Mesenteric fat pad (tissue), 1 donor: ENCODE results near the gene GEN1. TPM values are rescaled to one million over a fixed set of nuclear protein-coding genes. Genes with fewer than 3 reads are reported as not detected.
"Not testable (repeated sequence)": the region's sequence is repeated elsewhere in the genome, so short reads cannot be mapped to it uniquely, and the experiment has no call there.

Experiments
- DNase-seq: peaks from one replicate; pipeline ENCODE4 v3.0.0-alpha.2; 2020; ENCODE audit warnings: low spot score
- total RNA-seq: library from RNA; stranded (reverse); fragmentation: NEBNext Ultra II Directional; extraction: Animal tissue kit (Norgen Biotek cat#: 25700); gene quantifications from one replicate; pipeline ENCODE4 v1.2.1, GENCODE V29; 2021
- donor health status: DM: yes; HTN: yes; CAD: no.

Gene GEN1
- total RNA-seq, 1 donor from 2014 or later, result 5.1 TPM

DNA sequence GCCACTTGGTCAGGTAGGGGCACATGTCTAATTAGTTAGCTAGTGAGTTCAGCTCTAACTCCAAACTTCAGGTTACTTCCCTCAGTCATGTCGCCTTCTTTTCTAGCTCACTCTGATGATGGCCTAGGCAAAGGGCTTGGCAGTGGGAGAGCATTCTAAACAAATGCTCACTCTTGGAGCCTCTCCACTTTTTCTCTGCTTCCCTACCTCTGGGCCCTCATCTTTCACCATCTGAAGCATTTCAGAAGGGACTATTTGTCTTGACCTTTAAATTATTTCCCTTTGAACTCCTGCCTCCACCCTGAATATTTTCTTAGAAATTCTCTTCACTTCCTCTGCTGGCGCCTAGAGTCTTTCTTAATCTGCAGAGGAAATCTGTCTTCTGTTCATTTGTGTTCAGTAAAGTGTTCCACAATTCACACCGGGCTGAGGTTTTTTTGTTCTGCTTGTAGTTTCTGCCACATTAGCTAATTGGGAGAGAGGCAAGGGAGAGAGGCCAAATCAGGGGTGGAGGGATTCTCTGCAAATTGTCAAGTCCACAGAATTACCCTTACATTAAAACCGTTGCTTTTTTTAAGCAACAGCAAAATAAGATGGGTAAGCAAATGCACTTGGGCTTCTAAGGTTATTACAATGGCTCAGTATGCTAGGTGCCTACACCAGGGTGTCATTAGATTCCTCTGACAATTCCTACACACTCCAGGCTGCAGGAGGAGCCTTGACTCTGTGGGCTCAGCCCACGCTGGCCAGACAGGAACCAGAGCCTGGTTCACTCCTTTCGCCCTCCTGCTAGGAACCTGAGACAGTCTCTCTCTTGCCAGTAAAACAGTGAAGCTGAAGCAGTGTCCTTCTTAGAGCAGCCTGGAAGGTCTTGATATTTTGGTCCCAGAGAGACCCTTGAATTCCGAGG lies 67.9 kb downstream of the GEN1 start:
- no peak for DNase-seq

DNA sequence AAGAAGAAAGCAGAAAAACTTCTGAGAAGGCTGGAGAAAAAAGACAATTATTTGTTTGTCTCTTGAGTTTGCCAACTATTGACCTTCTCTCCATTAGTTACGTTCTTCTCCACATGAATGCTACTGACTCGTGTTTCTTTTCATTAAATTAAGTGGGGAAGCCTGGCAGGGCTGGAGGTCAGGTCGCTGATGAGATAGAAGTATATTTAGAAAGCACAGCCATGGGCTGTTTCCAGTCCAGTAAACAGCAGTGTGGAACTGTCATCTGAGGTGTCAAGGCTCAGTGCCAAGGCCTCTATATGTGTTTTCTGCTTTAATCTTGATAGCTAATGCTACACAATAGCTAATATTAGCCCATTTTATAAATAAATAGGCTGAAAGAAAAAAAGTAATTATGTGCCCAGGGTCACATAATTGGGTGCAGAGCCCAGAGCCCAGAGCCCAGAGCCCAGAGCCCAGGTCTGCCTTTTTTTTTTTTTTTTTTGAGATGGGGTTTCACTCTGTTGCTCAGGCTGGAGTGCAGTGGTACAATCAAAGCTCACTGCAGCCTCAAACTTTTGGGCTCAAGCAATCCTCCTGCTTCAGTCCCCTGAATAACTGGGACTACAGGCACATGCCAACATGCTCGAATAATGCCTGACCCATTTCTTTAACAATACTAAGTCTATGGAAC lies 68.6 kb downstream of the GEN1 start:
- no peak for DNase-seq

- not testable (repeated sequence) for DNase-seq
Observed at GRCh38 chr2:17823646-17824045, 69.7 kb downstream of the GEN1 start.

GRCh38 chr2:17827316-17827715 lies 73.4 kb downstream of the GEN1 start:
- no peak for DNase-seq

- no peak for DNase-seq
Observed at GRCh38 chr2:17827785-17828184, 73.8 kb downstream of the GEN1 start.

DNA sequence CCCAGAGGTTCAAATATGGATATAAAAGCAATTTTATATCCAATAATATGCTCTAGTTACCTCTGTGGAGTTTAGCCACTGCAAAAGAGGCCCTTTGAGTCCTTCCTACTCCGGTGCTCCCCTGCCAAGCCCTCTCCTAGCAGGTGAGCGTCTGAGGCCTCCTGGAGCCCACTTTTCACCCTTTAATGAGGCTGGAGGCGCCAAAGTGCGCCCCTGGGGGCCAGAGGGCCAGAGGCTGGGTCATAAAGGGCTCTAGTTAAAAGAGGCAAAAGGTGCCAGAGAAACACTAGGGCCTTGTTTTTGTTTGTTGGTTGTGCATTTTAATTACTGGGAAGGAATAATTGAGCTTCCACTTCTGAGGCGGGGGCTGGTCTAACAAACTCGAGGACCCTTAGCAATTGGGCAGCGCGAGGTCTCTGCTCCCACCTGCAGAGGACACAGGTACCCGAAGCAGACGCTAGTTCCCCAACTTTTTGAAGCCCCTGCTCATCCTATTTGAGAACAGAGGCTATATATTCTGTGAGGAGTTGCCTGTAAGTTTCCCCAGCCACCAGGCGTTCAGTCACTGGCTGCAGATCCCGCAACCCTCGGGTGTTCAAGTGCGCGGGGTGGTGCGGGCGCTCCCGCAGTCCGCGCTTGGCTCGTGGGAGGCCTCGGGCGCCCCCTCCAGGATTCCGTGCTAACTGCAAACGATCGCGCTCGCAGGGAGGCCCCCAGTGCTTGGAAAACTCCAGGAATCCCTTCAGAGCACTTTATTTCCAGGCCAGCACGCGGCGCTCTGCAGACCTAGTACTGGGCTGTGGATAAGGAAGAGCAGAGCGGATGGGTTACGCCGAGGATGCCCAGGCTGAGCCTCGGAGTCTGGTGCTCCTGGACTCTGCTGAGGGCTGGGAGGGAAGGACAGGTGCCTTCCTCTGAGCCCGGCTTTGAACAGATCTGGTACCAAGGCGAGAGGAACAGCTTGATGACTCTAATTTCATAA lies 76.4 kb downstream of the GEN1 start:
- peak; percentile 89 for DNase-seq

- no peak for DNase-seq
Observed at GRCh38 chr2:17835516-17835915, 81.6 kb downstream of the GEN1 start.

Other genes with a start within 250 kb of the GEN1 start
- not detected for gene RAD51AP2, start 235.7 kb upstream of the GEN1 start, total RNA-seq
- not detected for gene VSNL1, start 213.4 kb upstream of the GEN1 start, total RNA-seq
- 10.9 TPM for gene SMC6, start 328 bp upstream of the GEN1 start, total RNA-seq
- not detected for gene MSGN1, start 62.3 kb downstream of the GEN1 start, total RNA-seq
- 1.1 TPM for gene KCNS3, start 124.5 kb downstream of the GEN1 start, total RNA-seq